Calu3 (cell line): ENCODE measurements around the gene IGFBP5. TPM values are rescaled to one million over a fixed set of nuclear protein-coding genes. Genes with fewer than 3 reads are reported as not detected.

Source experiments
- BruUV-seq: library from RNA; stranded (reverse); fragments of 400-500 nt; replicated peaks from 2 replicates; lab custom pipeline; 2021; lab: Mats Ljungman, UMichigan
- CTCF ChIA-PET: fragments of 300-600 bp; sonication (Branson Sonifier 250); formaldehyde crosslinking; loops from one replicate; lab custom pipeline; 2022; ENCODE audit warnings: antibody characterized with exemption; lab: Charles Lee
- DNase-seq: peaks from one replicate; pipeline ENCODE4 v3.0.0; 2022
- H3K27ac Mint-ChIP-seq: one replicate; pipeline ENCODE4 v1.8.0; 2022; ENCODE audit warnings: mixed read lengths; ENCODE audit not compliant: unreplicated experiment
- H3K27me3 Mint-ChIP-seq: one replicate; pipeline ENCODE4 v1.8.0; 2022; ENCODE audit warnings: mixed read lengths; ENCODE audit not compliant: unreplicated experiment
- H3K36me3 Mint-ChIP-seq: one replicate; pipeline ENCODE4 v1.8.0; 2022; ENCODE audit warnings: mild to moderate bottlenecking, moderate library complexity, mixed read lengths; ENCODE audit not compliant: insufficient read depth, unreplicated experiment
- H3K4me1 Mint-ChIP-seq: one replicate; pipeline ENCODE4 v1.8.0; 2022; ENCODE audit warnings: mild to moderate bottlenecking, low read depth, mixed read lengths; ENCODE audit not compliant: unreplicated experiment
- H3K4me3 Mint-ChIP-seq: one replicate; pipeline ENCODE4 v1.8.0; 2022; ENCODE audit warnings: mild to moderate bottlenecking, low read depth, moderate library complexity, mixed read lengths; ENCODE audit not compliant: unreplicated experiment
- H3K9me3 Mint-ChIP-seq: one replicate; pipeline ENCODE4 v1.8.0; 2022; ENCODE audit warnings: low read depth, mixed read lengths; ENCODE audit not compliant: unreplicated experiment
- CTCF ChIP-seq: fragments of 200-600 bp; IDR thresholded peaks from one replicate; pipeline ENCODE4 v1.8.0; 2022; ENCODE audit warnings: antibody characterized with exemption; ENCODE audit not compliant: unreplicated experiment
- intact Hi-C: fragments of 100-400 bp; cut with micrococcal nuclease; formaldehyde crosslinking; loops from one replicate; pipeline ENCODE4 v1.10.0; 2022; ENCODE audit not compliant: unreplicated experiment
- total RNA-seq: library from RNA; stranded (reverse); gene quantifications from 2 replicates; pipeline ENCODE4 v1.2.3, GENCODE V29; 2022

IGFBP5 gene
- total RNA-seq, 1 experiment from 2014 or later, result 14.8 TPM

DNA sequence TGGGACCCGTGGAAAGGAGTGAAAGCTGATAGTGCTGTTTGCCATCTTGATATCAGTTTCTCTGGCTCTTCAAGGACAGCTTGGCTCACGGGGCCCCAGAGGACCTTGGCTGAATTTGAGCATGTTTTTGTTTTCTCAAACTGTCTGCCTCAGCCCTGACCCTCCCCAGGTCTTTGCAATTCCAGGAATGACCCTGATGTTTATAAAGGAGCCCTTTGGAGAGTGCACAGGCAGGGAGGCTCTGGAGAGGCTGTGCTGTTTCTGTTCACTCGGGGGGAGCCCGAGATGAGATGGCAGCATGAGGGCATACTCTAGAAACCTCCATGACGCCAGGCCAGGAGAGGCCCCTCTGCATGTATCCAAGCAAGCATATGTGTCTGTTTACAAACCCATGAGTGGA is 45.8 kb downstream of the IGFBP5 start:
- CTCF ChIA-PET, result no interaction called here

GRCh38 chr2:216648105-216648504 is 47.2 kb downstream of the IGFBP5 start:
- Mint-ChIP-seq H3K27ac (no peak overlapping the region), H3K4me3 (no peak overlapping the region), H3K9me3 (peaks cover 3% of the 10 kb centered on the region), H3K27me3 (no peaks in the 10 kb centered on the region), H3K4me1 (peaks cover 54% of the 10 kb centered on the region), H3K36me3 (peaks cover 9% of the 10 kb centered on the region)
- no TSS peak for BruUV-seq
- no peak for TF ChIP-seq CTCF
- DNase-seq, result no peak
- intact Hi-C loops, result no loop called here
- CTCF ChIA-PET, result no interaction called here

More for the DNA sequence above, 45.8 kb downstream of the IGFBP5 start:
- no peak overlapping the region for H3K4me3 Mint-ChIP-seq
- H3K36me3 Mint-ChIP-seq, result peaks cover 9% of the 10 kb centered on the region
- no peak for TF ChIP-seq CTCF
- no peak for DNase-seq
- no peak overlapping the region for H3K27ac Mint-ChIP-seq
- H3K4me1 Mint-ChIP-seq, result peaks cover 60% of the 10 kb centered on the region
- no TSS peak for BruUV-seq
- no peaks in the 10 kb centered on the region for H3K27me3 Mint-ChIP-seq
- peaks cover 3% of the 10 kb centered on the region for H3K9me3 Mint-ChIP-seq
- intact Hi-C loops, result no loop called here

DNA sequence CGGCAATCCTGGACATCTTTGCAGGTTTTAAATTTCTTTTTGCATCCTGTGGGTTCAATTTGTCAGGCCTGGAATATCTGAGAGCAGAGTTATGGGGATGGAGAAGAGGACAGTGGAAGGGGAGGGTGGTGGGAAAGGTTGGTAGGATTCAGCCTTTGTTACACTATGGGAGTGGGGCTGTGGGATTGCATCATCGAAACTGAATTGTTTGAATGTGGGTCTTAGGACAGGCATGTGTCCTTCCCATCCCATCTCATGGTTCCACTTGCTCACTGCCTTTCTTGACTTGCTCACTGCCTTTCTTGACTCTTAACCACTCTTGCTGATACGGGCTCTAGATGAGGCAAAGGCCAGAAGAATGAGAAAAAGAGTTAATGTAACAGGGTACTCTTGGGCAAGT is 49.2 kb downstream of the IGFBP5 start:
- H3K4me1 Mint-ChIP-seq, result peaks cover 38% of the 10 kb centered on the region
- H3K36me3 Mint-ChIP-seq, result peaks cover under 1% of the 10 kb centered on the region
- CTCF ChIA-PET, result no interaction called here
- no peaks in the 10 kb centered on the region for H3K27me3 Mint-ChIP-seq
- DNase-seq, result no peak
- no peak overlapping the region for H3K4me3 Mint-ChIP-seq
- H3K27ac Mint-ChIP-seq, result no peak overlapping the region
- H3K9me3 Mint-ChIP-seq, result peaks cover 3% of the 10 kb centered on the region
- no peak for TF ChIP-seq CTCF
- intact Hi-C loops, result no loop called here
- no TSS peak for BruUV-seq

- Mint-ChIP-seq H3K27me3 (no peaks in the 10 kb centered on the region), H3K27ac (no peak overlapping the region), H3K4me3 (no peak overlapping the region), H3K9me3 (peaks cover 3% of the 10 kb centered on the region), H3K4me1 (peaks cover 32% of the 10 kb centered on the region), H3K36me3 (no peaks in the 10 kb centered on the region)
- CTCF ChIA-PET, result no interaction called here
- intact Hi-C loops, result no loop called here
- BruUV-seq, result no TSS peak
- DNase-seq, result no peak
- TF ChIP-seq CTCF, result no peak
Observed at GRCh38 chr2:216645636-216645950, 49.8 kb downstream of the IGFBP5 start.
